ENCODE measurements around the gene BCL6. TPM values are rescaled to one million over a fixed set of nuclear protein-coding genes. Genes with fewer than 3 reads are reported as not detected.
A peak's percentile ranks its signal among the peaks of the same experiment; 100 is the strongest.

BCL6 gene
- polyA plus RNA-seq, 3 donors, result 33.2 to 349 (median 34.9) TPM

- H3K27me3 ChIP-seq (ENCODE audit: control insufficient read depth in 2 of 2, insufficient read depth in 2 of 2, low read length in 2 of 2), result no peaks in the 10 kb centered on the region
- TF ChIP-seq CTCF (IDR thresholded peaks at IDR 0.05), result no peak
- H3K27ac ChIP-seq (ENCODE audit: low read depth in 1 of 2, low read length in 2 of 2), result peak overlapping the region; percentile 44 to 90
- no peaks in the 10 kb centered on the region for H3K9me3 Mint-ChIP-seq
- peaks cover 70 to 74% of the 10 kb centered on the region in 2 donors for H3K4me1 ChIP-seq (ENCODE audit: control insufficient read depth in 1 of 2, insufficient read depth in 2 of 2, low read length in 2 of 2)
- H4K20me1 ChIP-seq (ENCODE audit: insufficient read depth, low read length), result no peaks in the 10 kb centered on the region
- H3K36me3 Mint-ChIP-seq, result peaks cover 0 to under 1% of the 10 kb centered on the region in 2 donors
- peak overlapping the region in 1 of 3 experiments; percentile 30 for H3K4me3 ChIP-seq (replicated peaks in 1 of 3; ENCODE audit: low read depth in 2 of 3, low read length in 3 of 3)
- no peaks in the 10 kb centered on the region for H3K36me3 ChIP-seq (replicated peaks in 1 of 2; ENCODE audit: control insufficient read depth in 1 of 2, insufficient read depth in 2 of 2, low read length in 2 of 2)
- peak overlapping the region; percentile 95 to 100 (median 98) for H3K27ac Mint-ChIP-seq
- WGBS (ENCODE audit: insufficient coverage), result no CpG with 5 or more reads among the region's 6 CpGs
- H3K79me2 ChIP-seq (ENCODE audit: insufficient read depth, low read length), result peaks cover 4% of the 10 kb centered on the region
- no peak overlapping the region for H2AFZ ChIP-seq (ENCODE audit: insufficient read depth, low read depth, low read length, poor library complexity, severe bottlenecking)
- peak overlapping the region; percentile 48 for H3K4me2 ChIP-seq (replicated peaks; ENCODE audit: extremely low read depth, low read length, poor library complexity, severe bottlenecking)
- peak; percentile 89 to 97 (median 97) for DNase-seq
- peaks cover 57% of the 10 kb centered on the region for H3K4me1 Mint-ChIP-seq
- H3K4me3 Mint-ChIP-seq, result peak overlapping the region in 1 of 2 donors; percentile 72
- no peaks in the 10 kb centered on the region for H3K9me3 ChIP-seq (replicated peaks in 1 of 2; ENCODE audit: control insufficient read depth in 1 of 2, insufficient read depth in 1 of 2, low read length in 2 of 2)
- intact Hi-C loops (cut with micrococcal nuclease), result loop anchor here in 1 of 2 donors (5.0 to 10.0 kb wide), 4 partner anchors 77 to 377 kb away; partner anchors contain the start of gene LPP
- peaks cover 0 to 4% (median 2%) of the 10 kb centered on the region in 3 donors for H3K27me3 Mint-ChIP-seq (ENCODE audit: low read depth in 3 of 3)
- no peak overlapping the region for H3K9ac ChIP-seq (ENCODE audit: insufficient read depth, low read length, poor library complexity, severe bottlenecking)
These were observed 32.2 kb upstream of the BCL6 start for GRCh38 chr3:187777331-187777941.

GRCh38 chr3:187775549-187775948 is 30.3 kb upstream of the BCL6 start:
- no peak overlapping the region for H2AFZ ChIP-seq (ENCODE audit: insufficient read depth, low read depth, low read length, poor library complexity, severe bottlenecking)
- Mint-ChIP-seq H3K9me3 (no peaks in the 10 kb centered on the region), H3K36me3 (peaks cover 4 to 5% of the 10 kb centered on the region in 2 donors), H3K4me3 (no peak overlapping the region), H3K27ac (peak overlapping the region in 4 of 7 donors; percentile 40 to 97 (median 78)), H3K4me1 (peaks cover 62% of the 10 kb centered on the region), H3K27me3 (ENCODE audit: low read depth in 3 of 3) (peaks cover 0 to 4% (median 2%) of the 10 kb centered on the region in 3 donors)
- intact Hi-C loops (cut with micrococcal nuclease), result loop anchor here in 1 of 2 donors (2.0 to 10.0 kb wide), 5 partner anchors 31 to 379 kb away; partner anchors contain the start of genes BCL6 and LPP
- peaks cover 11% of the 10 kb centered on the region for H3K79me2 ChIP-seq (ENCODE audit: insufficient read depth, low read length)
- H3K9me3 ChIP-seq (replicated peaks in 1 of 2; ENCODE audit: control insufficient read depth in 1 of 2, insufficient read depth in 1 of 2, low read length in 2 of 2), result no peaks in the 10 kb centered on the region
- H3K4me3 ChIP-seq (replicated peaks in 1 of 3; ENCODE audit: low read depth in 2 of 3, low read length in 3 of 3), result no peak overlapping the region
- WGBS (ENCODE audit: insufficient coverage), result no CpG with 5 or more reads among the region's 1 CpG
- H3K36me3 ChIP-seq (replicated peaks in 1 of 2; ENCODE audit: control insufficient read depth in 1 of 2, insufficient read depth in 2 of 2, low read length in 2 of 2), result no peaks in the 10 kb centered on the region
- H3K27me3 ChIP-seq (ENCODE audit: control insufficient read depth in 2 of 2, insufficient read depth in 2 of 2, low read length in 2 of 2), result no peaks in the 10 kb centered on the region
- H3K9ac ChIP-seq (ENCODE audit: insufficient read depth, low read length, poor library complexity, severe bottlenecking), result no peak overlapping the region
- no peaks in the 10 kb centered on the region for H4K20me1 ChIP-seq (ENCODE audit: insufficient read depth, low read length)
- no peak overlapping the region for H3K27ac ChIP-seq (ENCODE audit: low read depth in 1 of 2, low read length in 2 of 2)
- peaks cover 76 to 79% of the 10 kb centered on the region in 2 donors for H3K4me1 ChIP-seq (ENCODE audit: control insufficient read depth in 1 of 2, insufficient read depth in 2 of 2, low read length in 2 of 2)
- no peak for TF ChIP-seq CTCF (IDR thresholded peaks at IDR 0.05)
- H3K4me2 ChIP-seq (replicated peaks; ENCODE audit: extremely low read depth, low read length, poor library complexity, severe bottlenecking), result no peak overlapping the region
- no peak for DNase-seq

Data from CD14-positive monocyte (primary cell).